ENCODE results near the gene KRT6A.

The KRT6A gene

DNA sequence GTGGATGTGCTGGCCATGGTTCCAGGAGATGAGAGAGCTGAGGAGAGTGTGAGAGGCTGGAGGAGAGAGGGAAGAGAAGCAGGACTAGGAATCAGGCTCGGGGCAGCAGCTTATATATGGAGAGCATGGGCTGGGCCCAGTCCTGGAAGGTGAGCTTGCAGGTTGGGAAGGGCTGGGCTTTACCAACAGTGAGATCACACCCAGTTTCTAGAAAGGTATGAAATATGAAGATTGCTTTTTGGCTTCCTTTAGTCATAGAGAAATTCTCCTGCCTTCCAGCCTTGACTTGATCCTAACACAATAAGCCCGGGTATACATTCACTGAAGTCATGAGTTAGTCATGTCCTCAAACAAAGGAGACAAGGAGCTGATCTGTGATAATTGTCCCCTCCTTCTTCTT, at the start of gene KRT6A:
KRT6A (minus strand) TSS at position 86 of the 400 bp plus-strand sequence; CDS start at position 17, 69 bp downstream.
- DNase-seq (ENCODE audit: low spot score) = no peak
- Histone ChIP-seq H3K27ac (peak within 1 kb of the TSS in 1 of 2 donors; percentile 35), H3K4me3 (no peak within 1 kb of the TSS)
- TF ChIP-seq, protein P1, sequence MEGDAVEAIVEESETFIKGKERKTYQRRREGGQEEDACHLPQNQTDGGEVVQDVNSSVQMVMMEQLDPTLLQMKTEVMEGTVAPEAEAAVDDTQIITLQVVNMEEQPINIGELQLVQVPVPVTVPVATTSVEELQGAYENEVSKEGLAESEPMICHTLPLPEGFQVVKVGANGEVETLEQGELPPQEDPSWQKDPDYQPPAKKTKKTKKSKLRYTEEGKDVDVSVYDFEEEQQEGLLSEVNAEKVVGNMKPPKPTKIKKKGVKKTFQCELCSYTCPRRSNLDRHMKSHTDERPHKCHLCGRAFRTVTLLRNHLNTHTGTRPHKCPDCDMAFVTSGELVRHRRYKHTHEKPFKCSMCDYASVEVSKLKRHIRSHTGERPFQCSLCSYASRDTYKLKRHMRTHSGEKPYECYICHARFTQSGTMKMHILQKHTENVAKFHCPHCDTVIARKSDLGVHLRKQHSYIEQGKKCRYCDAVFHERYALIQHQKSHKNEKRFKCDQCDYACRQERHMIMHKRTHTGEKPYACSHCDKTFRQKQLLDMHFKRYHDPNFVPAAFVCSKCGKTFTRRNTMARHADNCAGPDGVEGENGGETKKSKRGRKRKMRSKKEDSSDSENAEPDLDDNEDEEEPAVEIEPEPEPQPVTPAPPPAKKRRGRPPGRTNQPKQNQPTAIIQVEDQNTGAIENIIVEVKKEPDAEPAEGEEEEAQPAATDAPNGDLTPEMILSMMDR (IDR thresholded peaks at IDR 0.05) = no peak

DNA sequence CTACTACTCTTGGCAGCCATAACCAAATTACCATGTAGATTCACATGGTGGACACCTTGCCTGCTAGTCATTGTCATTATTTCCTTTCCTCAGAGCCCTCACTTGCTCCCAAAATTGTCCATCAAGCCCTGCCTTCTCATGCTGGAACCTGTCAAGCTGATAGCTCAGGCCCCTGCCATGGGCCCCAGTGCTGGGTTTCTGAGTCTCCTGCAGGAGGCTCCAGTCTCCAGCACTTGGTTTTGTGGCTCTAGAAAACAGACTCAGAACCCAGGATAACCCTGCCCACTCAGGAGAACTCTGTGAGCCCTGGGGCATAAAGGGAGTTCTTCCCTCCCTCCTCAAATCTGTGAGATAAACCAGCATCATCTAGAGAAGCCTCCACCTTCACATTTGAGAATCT, 49.1 kb upstream of the KRT6A start:
- Histone ChIP-seq H3K27ac (no peak overlapping the region), H3K4me3 (no peak overlapping the region)
- TF ChIP-seq, protein P1 (IDR thresholded peaks at IDR 0.05) = no peak
- no peak for DNase-seq (ENCODE audit: low spot score)

DNA sequence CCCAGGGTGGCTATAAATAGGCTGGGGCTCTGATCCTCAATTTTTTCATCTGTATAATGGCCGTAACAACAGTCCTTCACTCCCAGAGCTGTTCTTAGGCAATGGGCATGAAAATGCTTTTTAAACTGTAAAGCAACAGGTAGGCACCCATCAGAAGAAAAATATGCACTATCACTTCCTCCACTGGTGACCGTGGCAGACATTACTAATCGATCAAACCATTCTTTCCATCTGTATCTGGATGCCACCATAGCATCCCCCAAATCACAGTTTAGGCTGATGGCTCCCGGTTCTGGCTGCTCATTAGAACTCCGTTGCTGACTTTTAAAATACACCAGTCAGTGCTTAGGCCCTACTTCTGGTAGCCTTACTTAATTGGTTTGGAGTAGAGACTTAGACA, 48.7 kb upstream of the KRT6A start:
- TF ChIP-seq, protein P1 (IDR thresholded peaks at IDR 0.05) = no peak
- Histone ChIP-seq H3K27ac (no peak overlapping the region), H3K4me3 (no peak overlapping the region)
- no peak for DNase-seq (ENCODE audit: low spot score)

DNA sequence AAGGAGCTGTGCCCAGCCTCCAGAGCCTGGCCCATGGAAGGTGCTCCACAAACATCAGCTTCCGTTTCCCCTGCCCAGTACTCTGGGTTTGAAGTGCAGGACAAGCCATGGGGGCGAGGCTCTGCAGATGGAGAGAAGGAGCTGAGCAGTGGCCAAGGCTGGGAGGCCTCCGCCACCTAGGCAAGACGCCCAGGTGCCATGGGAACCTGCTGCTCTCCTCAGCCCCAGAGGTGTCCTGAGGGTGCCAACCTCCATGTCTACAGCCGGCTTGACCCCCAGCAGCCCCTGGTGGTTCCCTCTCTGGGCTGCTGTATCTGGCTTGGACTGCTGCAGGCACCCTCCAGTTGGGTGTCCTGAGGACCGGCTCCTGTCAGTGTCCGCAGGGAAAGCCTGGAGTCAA, 47.5 kb upstream of the KRT6A start:
- DNase-seq (ENCODE audit: low spot score) = no peak
- TF ChIP-seq, protein P1 (IDR thresholded peaks at IDR 0.05) = no peak
- Histone ChIP-seq H3K27ac (no peak overlapping the region), H3K4me3 (no peak overlapping the region)

DNA sequence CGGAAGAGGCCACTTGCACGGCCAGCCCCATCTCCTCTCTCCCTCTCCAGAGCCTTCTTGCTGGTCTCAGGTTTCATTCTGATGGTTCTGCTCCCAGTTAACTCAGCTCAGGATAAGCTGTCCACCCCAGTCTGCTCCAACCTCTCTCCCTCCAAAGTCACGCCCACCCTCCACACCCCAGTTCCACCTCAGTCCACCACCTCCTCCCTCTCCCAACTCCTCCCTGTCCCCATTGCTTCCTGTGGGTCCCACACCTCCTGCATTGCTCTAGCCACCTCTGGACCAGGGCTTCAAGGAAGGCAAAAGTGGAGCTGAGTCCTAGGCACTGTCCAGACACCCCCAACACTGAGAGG, 46.7 kb upstream of the KRT6A start:
- H3K27ac ChIP-seq = no peak overlapping the region
- TF ChIP-seq, protein P1 (IDR thresholded peaks at IDR 0.05) = no peak
- no peak for DNase-seq (ENCODE audit: low spot score)
- no peak overlapping the region for H3K4me3 ChIP-seq

DNA sequence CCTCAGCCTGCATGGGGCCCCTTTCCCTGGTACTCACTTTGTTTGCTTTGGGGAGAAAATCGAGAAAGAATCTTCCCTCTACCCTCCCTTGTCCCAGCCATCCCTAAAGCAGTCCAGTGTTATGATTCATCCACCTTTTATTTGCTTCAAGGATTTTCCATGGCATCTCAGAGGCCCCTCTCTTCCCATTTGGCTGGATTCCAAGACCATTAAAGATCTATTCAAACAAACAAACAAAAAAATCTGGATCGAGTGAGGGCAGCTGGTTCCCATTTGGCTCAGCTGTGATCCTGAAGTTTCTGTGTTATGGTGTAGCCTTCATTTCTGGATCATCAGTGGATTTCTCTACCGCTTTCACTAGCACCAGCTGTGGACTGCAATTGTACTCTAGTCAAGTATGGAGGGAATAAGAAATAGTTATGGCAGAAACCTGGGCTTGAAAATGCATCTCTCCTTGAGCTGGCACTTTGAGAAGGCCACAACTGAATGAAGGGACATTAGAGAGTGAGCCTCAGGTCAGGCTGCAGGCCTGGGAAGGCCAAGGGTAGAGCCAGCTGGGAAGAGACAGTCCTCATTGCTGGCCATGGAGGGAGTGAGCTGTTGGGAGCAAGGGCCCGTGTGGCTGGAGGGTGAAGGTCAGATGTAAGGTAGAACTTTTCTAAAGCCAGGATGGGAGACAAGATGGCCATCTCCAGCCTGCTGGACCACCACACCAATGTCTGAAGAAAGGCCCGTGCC, 46.2 kb upstream of the KRT6A start:
- peak overlapping the region in 1 of 2 donors; percentile 30 for H3K27ac ChIP-seq
- TF ChIP-seq, protein P1 (IDR thresholded peaks at IDR 0.05) = no peak
- no peak for DNase-seq (ENCODE audit: low spot score)
- no peak overlapping the region for H3K4me3 ChIP-seq

DNA sequence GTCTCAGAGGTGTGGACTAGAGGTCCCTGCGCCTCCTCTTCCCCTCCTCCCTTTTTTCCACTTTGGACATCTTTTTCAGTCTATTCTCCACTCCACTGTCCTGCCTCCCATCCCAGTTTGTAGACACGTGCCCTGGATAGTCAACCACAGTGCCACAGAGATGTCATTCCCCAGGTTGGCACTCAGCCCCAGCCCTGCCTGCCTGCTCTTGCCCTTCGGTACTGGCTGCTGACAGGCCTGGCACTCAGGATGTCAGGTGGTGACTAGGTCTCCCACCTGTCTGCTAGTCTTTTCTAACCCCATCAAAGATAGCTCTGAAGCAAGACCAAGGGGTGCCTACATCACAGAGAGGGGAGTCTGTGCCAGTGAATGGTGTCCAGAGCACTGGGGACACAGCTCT, 44.0 kb upstream of the KRT6A start:
- Histone ChIP-seq H3K27ac (no peak overlapping the region), H3K4me3 (no peak overlapping the region)
- TF ChIP-seq, protein P1 (IDR thresholded peaks at IDR 0.05) = no peak
- no peak for DNase-seq (ENCODE audit: low spot score)
